ENCODE data around the gene SMDT1.
"Not testable (repeated sequence)": the region's sequence is repeated elsewhere in the genome, so short reads cannot be mapped to it uniquely, and the experiment has no call there.

SMDT1 gene

GRCh38 chr22:42108848-42109247, 29.3 kb downstream of the SMDT1 start:
- H3K4me1 Mint-ChIP-seq (ENCODE audit: low read depth in 2 of 2), result peaks cover 0 to 8% of the 10 kb centered on the region in 2 donors
- no peak overlapping the region for H3K4me3 Mint-ChIP-seq
- no peak overlapping the region for H3K27ac Mint-ChIP-seq
- H3K36me3 Mint-ChIP-seq (ENCODE audit: insufficient read depth), result peaks cover 1% of the 10 kb centered on the region
- H3K9me3 Mint-ChIP-seq, result peaks cover 0 to 2% of the 10 kb centered on the region in 2 donors
- no peaks in the 10 kb centered on the region for H3K27me3 Mint-ChIP-seq
- DNase-seq (no peak), ATAC-seq (replicated peaks) (no peak)

DNA sequence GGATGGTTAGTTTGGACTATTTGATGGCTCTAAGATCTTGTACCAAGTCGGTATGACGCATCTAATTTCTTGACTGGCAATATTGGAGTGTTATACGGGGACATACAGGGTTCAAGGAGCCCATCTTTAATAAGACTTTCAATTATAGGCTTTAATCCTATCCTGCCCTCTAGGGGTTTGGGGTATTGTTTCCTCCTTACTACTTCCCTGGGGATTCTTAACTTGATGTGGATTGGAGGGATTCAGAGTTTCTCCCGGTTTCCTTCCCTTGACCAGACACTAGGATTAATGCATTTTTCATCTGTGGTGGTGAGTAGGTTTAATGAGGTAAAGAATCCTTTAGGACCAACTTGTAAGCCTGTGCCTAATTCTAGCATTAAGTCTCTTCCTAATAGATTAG, 32.3 kb downstream of the SMDT1 start:
- ATAC-seq (replicated peaks) (no peak), DNase-seq (no peak)
- no peak overlapping the region for H3K27ac Mint-ChIP-seq
- H3K9me3 Mint-ChIP-seq, result peaks cover 0 to 2% of the 10 kb centered on the region in 2 donors
- peaks cover 0 to 2% of the 10 kb centered on the region in 2 donors for H3K4me1 Mint-ChIP-seq (ENCODE audit: low read depth in 2 of 2)
- H3K36me3 Mint-ChIP-seq (ENCODE audit: insufficient read depth), result peaks cover 5% of the 10 kb centered on the region
- H3K27me3 Mint-ChIP-seq, result no peaks in the 10 kb centered on the region
- no peak overlapping the region for H3K4me3 Mint-ChIP-seq

DNA sequence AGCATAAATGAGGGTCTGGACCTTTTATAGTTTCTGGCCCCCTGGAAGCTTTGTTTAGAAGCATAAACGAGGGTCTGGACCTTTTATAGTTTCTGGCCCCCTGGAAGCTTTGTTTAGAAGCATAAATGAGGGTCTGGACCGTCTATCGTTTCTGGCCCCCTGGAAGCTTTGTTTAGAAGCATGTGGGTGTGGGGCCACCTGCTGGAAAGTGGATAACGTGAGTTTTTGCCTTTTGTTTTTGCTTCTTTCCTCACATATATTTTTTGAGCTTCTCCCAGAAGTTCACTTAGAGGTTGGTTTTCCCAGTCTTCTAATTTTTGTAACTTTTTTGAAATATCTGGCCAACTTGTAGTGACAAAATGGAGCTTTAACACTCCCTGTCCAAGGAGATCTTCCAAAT, 33.3 kb downstream of the SMDT1 start:
- ATAC-seq (replicated peaks); H3K36me3 Mint-ChIP-seq (ENCODE audit: insufficient read depth); DNase-seq; H3K4me1 Mint-ChIP-seq (ENCODE audit: low read depth in 2 of 2); H3K9me3 Mint-ChIP-seq; H3K27ac Mint-ChIP-seq; H3K4me3 Mint-ChIP-seq; H3K27me3 Mint-ChIP-seq: not testable (repeated sequence)

GRCh38 chr22:42114721-42115120, 35.2 kb downstream of the SMDT1 start:
- Mint-ChIP-seq H3K36me3 (ENCODE audit: insufficient read depth) (peaks cover 5% of the 10 kb centered on the region), H3K4me3 (no peak overlapping the region), H3K27ac (no peak overlapping the region), H3K9me3 (peaks cover 0 to 2% of the 10 kb centered on the region in 2 donors), H3K4me1 (ENCODE audit: low read depth in 2 of 2) (peaks cover 6 to 12% of the 10 kb centered on the region in 2 donors), H3K27me3 (no peaks in the 10 kb centered on the region)
- no peak for DNase-seq
- ATAC-seq (replicated peaks), result no peak

- H3K27me3 Mint-ChIP-seq; H3K27ac Mint-ChIP-seq; H3K36me3 Mint-ChIP-seq (ENCODE audit: insufficient read depth); ATAC-seq (replicated peaks); H3K4me3 Mint-ChIP-seq; DNase-seq; H3K9me3 Mint-ChIP-seq: not testable (repeated sequence)
- peaks cover 12 to 18% of the 10 kb centered on the region in 2 donors for H3K4me1 Mint-ChIP-seq (ENCODE audit: low read depth in 2 of 2)
Observed at GRCh38 chr22:42115420-42115830, 35.9 kb downstream of the SMDT1 start.

- Mint-ChIP-seq H3K27me3 (no peaks in the 10 kb centered on the region), H3K27ac (no peak overlapping the region), H3K4me1 (ENCODE audit: low read depth in 2 of 2) (peaks cover 20 to 29% of the 10 kb centered on the region in 2 donors), H3K36me3 (ENCODE audit: insufficient read depth) (peaks cover 5% of the 10 kb centered on the region), H3K9me3 (peaks cover 0 to 2% of the 10 kb centered on the region in 2 donors), H3K4me3 (no peak overlapping the region)
- DNase-seq (no peak), ATAC-seq (replicated peaks) (no peak)
Observed at GRCh38 chr22:42116848-42117424, 37.4 kb downstream of the SMDT1 start.

- H3K4me1 Mint-ChIP-seq (ENCODE audit: low read depth in 2 of 2), result peaks cover 21 to 32% of the 10 kb centered on the region in 2 donors
- H3K27me3 Mint-ChIP-seq; H3K36me3 Mint-ChIP-seq (ENCODE audit: insufficient read depth); H3K9me3 Mint-ChIP-seq: not testable (repeated sequence)
- peak in 1 of 3 experiments; percentile 12 for DNase-seq
- peak overlapping the region; percentile 11 to 94 for H3K27ac Mint-ChIP-seq
- ATAC-seq (replicated peaks), result peak; percentile 86
- H3K4me3 Mint-ChIP-seq, result peak overlapping the region; percentile 61 to 76
Observed at GRCh38 chr22:42120231-42121021, 40.9 kb downstream of the SMDT1 start.

DNA sequence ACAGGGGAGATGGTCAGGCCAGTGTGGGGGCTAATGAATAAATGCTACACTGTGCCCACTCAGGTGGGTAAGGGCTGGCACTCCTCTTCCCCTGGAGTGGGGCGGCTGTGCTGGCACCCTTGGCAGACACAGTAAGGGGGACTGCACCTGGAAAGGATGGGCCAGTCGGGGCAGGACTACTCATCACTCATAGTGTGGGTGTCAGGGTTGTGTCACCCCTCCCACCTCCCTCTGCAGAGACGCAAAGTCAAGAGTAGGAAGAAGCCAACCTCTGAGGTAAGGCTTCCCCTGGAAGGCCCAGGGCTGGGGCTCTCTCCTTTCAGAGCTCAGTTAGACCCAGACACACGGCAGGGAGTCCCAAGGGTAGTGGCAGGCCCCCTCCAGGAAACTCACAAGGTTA, 44.0 kb downstream of the SMDT1 start:
- H3K9me3 Mint-ChIP-seq; H3K27me3 Mint-ChIP-seq; H3K36me3 Mint-ChIP-seq (ENCODE audit: insufficient read depth); ATAC-seq (replicated peaks); H3K4me3 Mint-ChIP-seq; DNase-seq; H3K27ac Mint-ChIP-seq: not testable (repeated sequence)
- peaks cover 21 to 31% of the 10 kb centered on the region in 2 donors for H3K4me1 Mint-ChIP-seq (ENCODE audit: low read depth in 2 of 2)

DNA sequence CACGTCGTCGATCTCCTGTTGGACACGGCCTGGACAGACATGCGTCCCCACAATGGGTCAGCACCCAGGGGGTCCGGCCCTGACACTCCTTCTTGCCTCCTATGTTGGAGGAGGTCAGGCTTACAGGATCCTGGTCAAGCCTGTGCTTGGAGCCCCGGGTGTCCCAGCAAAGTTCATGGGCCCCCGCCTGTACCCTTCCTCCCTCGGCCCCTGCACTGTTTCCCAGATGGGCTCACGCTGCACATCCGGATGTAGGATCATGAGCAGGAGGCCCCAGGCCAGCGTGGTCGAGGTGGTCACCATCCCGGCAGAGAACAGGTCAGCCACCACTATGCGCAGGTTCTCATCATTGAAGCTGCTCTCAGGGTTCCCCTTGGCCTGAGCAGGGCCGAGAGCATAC, 48.1 kb downstream of the SMDT1 start:
- ATAC-seq (replicated peaks) (no peak), DNase-seq (no peak)
- H3K27ac Mint-ChIP-seq, result no peak overlapping the region
- no peaks in the 10 kb centered on the region for H3K27me3 Mint-ChIP-seq
- no peaks in the 10 kb centered on the region for H3K9me3 Mint-ChIP-seq
- no peak overlapping the region for H3K4me3 Mint-ChIP-seq
- H3K4me1 Mint-ChIP-seq (ENCODE audit: low read depth in 2 of 2), result peaks cover 0 to 3% of the 10 kb centered on the region in 2 donors
- peaks cover 19% of the 10 kb centered on the region for H3K36me3 Mint-ChIP-seq (ENCODE audit: insufficient read depth)

- Mint-ChIP-seq H3K36me3 (ENCODE audit: insufficient read depth) (peaks cover 19% of the 10 kb centered on the region), H3K27ac (peak overlapping the region in 1 of 2 donors; percentile 54), H3K4me3 (peak overlapping the region in 1 of 2 donors; percentile 15)
- not testable (repeated sequence) for H3K4me1 Mint-ChIP-seq (ENCODE audit: low read depth in 2 of 2); H3K9me3 Mint-ChIP-seq; H3K27me3 Mint-ChIP-seq; ATAC-seq (replicated peaks); DNase-seq
Observed at GRCh38 chr22:42128007-42128406, 48.5 kb downstream of the SMDT1 start.

GRCh38 chr22:42128776-42129694, 49.5 kb downstream of the SMDT1 start:
- H3K27me3 Mint-ChIP-seq; H3K4me1 Mint-ChIP-seq (ENCODE audit: low read depth in 2 of 2); DNase-seq; H3K9me3 Mint-ChIP-seq; ATAC-seq (replicated peaks); H3K4me3 Mint-ChIP-seq: not testable (repeated sequence)
- peaks cover 22% of the 10 kb centered on the region for H3K36me3 Mint-ChIP-seq (ENCODE audit: insufficient read depth)
- peak overlapping the region in 1 of 2 donors; percentile 54 for H3K27ac Mint-ChIP-seq

DNA sequence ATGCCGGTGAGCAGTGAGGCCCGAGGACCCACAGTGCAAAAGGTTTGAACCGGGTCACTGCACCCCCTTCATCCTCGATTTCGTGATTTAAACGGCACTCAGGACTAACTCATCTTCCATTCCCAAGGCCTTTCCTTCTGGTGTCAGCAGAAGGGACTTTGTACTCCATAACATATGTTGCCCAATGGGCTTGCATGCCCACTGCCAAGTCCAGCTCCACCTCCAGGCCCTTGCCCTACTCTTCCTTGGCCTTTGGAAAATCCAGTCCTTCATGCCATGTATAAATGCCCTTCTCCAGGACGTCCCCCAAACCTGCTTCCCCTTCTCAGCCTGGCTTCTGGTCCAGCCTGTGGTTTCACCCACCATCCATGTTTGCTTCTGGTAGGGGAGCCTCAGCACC, 50.7 kb downstream of the SMDT1 start:
- H3K4me1 Mint-ChIP-seq (ENCODE audit: low read depth in 2 of 2); DNase-seq; H3K27ac Mint-ChIP-seq; H3K27me3 Mint-ChIP-seq; H3K4me3 Mint-ChIP-seq; H3K9me3 Mint-ChIP-seq; ATAC-seq (replicated peaks): not testable (repeated sequence)
- peaks cover 22% of the 10 kb centered on the region for H3K36me3 Mint-ChIP-seq (ENCODE audit: insufficient read depth)

DNA sequence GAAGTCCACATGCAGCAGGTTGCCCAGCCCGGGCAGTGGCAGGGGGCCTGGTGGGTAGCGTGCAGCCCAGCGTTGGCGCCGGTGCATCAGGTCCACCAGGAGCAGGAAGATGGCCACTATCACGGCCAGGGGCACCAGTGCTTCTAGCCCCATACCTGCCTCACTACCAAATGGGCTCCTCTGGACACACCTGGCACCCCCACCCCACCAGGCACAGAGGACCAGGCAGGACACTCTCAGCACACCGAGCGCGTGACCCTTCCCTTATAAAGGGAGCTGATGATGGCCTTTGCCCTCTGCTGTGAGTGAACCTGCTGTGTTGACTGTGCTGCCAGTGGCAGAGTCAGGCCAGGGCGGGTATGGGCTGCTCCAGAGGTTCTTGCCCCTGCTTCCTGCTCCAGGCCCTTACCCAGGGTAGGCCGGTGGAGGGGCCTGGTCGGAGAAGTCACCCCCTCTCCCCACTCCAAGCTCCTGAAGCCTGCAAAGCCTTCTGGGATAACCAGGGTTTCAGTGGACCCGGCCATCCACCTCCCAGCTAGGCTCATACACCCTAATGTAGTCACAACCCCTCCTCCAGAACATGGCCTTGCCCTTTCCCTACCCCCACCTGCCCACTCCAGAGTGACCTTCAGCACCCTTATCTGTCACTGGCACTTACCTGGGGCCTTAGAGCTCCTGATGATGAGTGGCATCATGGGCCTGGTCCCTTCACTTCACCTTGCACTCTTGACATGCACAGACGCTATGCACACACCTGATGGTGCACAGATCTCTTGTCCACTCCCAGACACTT, 51.3 kb downstream of the SMDT1 start, which contains the start of gene CYP2D6:
TSS of gene CYP2D6 (minus strand) at position 172 of the 793 bp plus-strand sequence. CDS start at position 153, 19 bp downstream.
- not testable (repeated sequence) for ATAC-seq (replicated peaks); H3K9me3 Mint-ChIP-seq; H3K27ac Mint-ChIP-seq; DNase-seq; H3K4me3 Mint-ChIP-seq; H3K4me1 Mint-ChIP-seq (ENCODE audit: low read depth in 2 of 2); H3K27me3 Mint-ChIP-seq
- peaks cover 22% of the 10 kb centered on the region for H3K36me3 Mint-ChIP-seq (ENCODE audit: insufficient read depth)

Data from effector memory CD8-positive, alpha-beta T cell (primary cell).